ENCODE data around the gene TASL.
"Not testable (repeated sequence)": the region's sequence is repeated elsewhere in the genome, so short reads cannot be mapped to it uniquely, and the experiment has no call there.

Gene TASL

GRCh38 chrX:30592831-30593230 lies 15.3 kb upstream of the TASL start:
- peaks cover 18% of the 10 kb centered on the region for H3K4me1 Mint-ChIP-seq
- no peak overlapping the region for H3K4me3 Mint-ChIP-seq
- H3K27ac Mint-ChIP-seq, result no peak overlapping the region
- no peaks in the 10 kb centered on the region for H3K27me3 Mint-ChIP-seq
- H3K9me3 Mint-ChIP-seq, result no peaks in the 10 kb centered on the region
- ATAC-seq (no peak), DNase-seq (no peak)

- Mint-ChIP-seq H3K4me3 (no peak overlapping the region), H3K27ac (no peak overlapping the region), H3K4me1 (peaks cover 6% of the 10 kb centered on the region), H3K27me3 (no peaks in the 10 kb centered on the region), H3K9me3 (no peaks in the 10 kb centered on the region)
- DNase-seq (no peak), ATAC-seq (no peak)
Observed at GRCh38 chrX:30590368-30590767, 12.8 kb upstream of the TASL start.

- no peaks in the 10 kb centered on the region for H3K9me3 Mint-ChIP-seq
- ATAC-seq (no peak), DNase-seq (no peak)
- no peak overlapping the region for H3K4me3 Mint-ChIP-seq
- H3K27ac Mint-ChIP-seq, result peak overlapping the region in 1 of 2 donors; percentile 27
- H3K4me1 Mint-ChIP-seq, result peaks cover 6% of the 10 kb centered on the region
- H3K27me3 Mint-ChIP-seq, result no peaks in the 10 kb centered on the region
Observed at GRCh38 chrX:30589146-30589888, 11.8 kb upstream of the TASL start.

GRCh38 chrX:30586516-30586915 lies 8.9 kb upstream of the TASL start:
- H3K9me3 Mint-ChIP-seq, result no peaks in the 10 kb centered on the region
- H3K27ac Mint-ChIP-seq, result no peak overlapping the region
- peaks cover 6% of the 10 kb centered on the region for H3K4me1 Mint-ChIP-seq
- ATAC-seq (no peak), DNase-seq (no peak)
- H3K4me3 Mint-ChIP-seq, result no peak overlapping the region
- no peaks in the 10 kb centered on the region for H3K27me3 Mint-ChIP-seq

- H3K9me3 Mint-ChIP-seq, result no peaks in the 10 kb centered on the region
- no peak overlapping the region for H3K4me3 Mint-ChIP-seq
- no peak overlapping the region for H3K27ac Mint-ChIP-seq
- no peaks in the 10 kb centered on the region for H3K4me1 Mint-ChIP-seq
- no peak for ATAC-seq
- no peaks in the 10 kb centered on the region for H3K27me3 Mint-ChIP-seq
- no peak for DNase-seq
Observed at GRCh38 chrX:30582664-30583063, 5.1 kb upstream of the TASL start.

GRCh38 chrX:30580641-30581040 lies 3.1 kb upstream of the TASL start:
- no peak overlapping the region for H3K27ac Mint-ChIP-seq
- ATAC-seq (no peak), DNase-seq (no peak)
- H3K4me3 Mint-ChIP-seq, result no peak overlapping the region
- H3K27me3 Mint-ChIP-seq, result no peaks in the 10 kb centered on the region
- no peaks in the 10 kb centered on the region for H3K9me3 Mint-ChIP-seq
- H3K4me1 Mint-ChIP-seq, result no peaks in the 10 kb centered on the region

GRCh38 chrX:30576881-30577280 lies 685 bp downstream of the TASL start:
- peaks cover 10% of the 10 kb centered on the region for H3K4me1 Mint-ChIP-seq
- DNase-seq (no peak), ATAC-seq (no peak)
- H3K4me3 Mint-ChIP-seq, result peak overlapping the region; percentile 78 to 89
- no peaks in the 10 kb centered on the region for H3K27me3 Mint-ChIP-seq
- H3K9me3 Mint-ChIP-seq, result peaks cover 0 to 6% of the 10 kb centered on the region in 2 donors
- peak overlapping the region; percentile 93 to 96 for H3K27ac Mint-ChIP-seq

- Mint-ChIP-seq H3K4me3 (no peak overlapping the region), H3K9me3 (peaks cover 0 to 6% of the 10 kb centered on the region in 2 donors), H3K27me3 (no peaks in the 10 kb centered on the region), H3K27ac (no peak overlapping the region), H3K4me1 (peaks cover 20% of the 10 kb centered on the region)
- DNase-seq, result no peak
- no peak for ATAC-seq
Observed at GRCh38 chrX:30573125-30573524, 4.4 kb downstream of the TASL start.

GRCh38 chrX:30572678-30573077 lies 4.9 kb downstream of the TASL start:
- DNase-seq, result no peak
- Mint-ChIP-seq H3K4me1 (peaks cover 22% of the 10 kb centered on the region), H3K27ac (no peak overlapping the region), H3K27me3 (no peaks in the 10 kb centered on the region), H3K4me3 (peak overlapping the region in 1 of 2 donors; percentile 29), H3K9me3 (peaks cover 0 to 6% of the 10 kb centered on the region in 2 donors)
- no peak for ATAC-seq

GRCh38 chrX:30572004-30572403 lies 5.6 kb downstream of the TASL start:
- Mint-ChIP-seq H3K9me3 (peaks cover 0 to 6% of the 10 kb centered on the region in 2 donors), H3K4me1 (peaks cover 22% of the 10 kb centered on the region), H3K4me3 (no peak overlapping the region), H3K27ac (no peak overlapping the region), H3K27me3 (no peaks in the 10 kb centered on the region)
- ATAC-seq (no peak), DNase-seq (no peak)

- ATAC-seq (no peak), DNase-seq (no peak)
- no peak overlapping the region for H3K27ac Mint-ChIP-seq
- peaks cover 22% of the 10 kb centered on the region for H3K4me1 Mint-ChIP-seq
- no peaks in the 10 kb centered on the region for H3K27me3 Mint-ChIP-seq
- H3K9me3 Mint-ChIP-seq, result peaks cover 0 to 6% of the 10 kb centered on the region in 2 donors
- no peak overlapping the region for H3K4me3 Mint-ChIP-seq
Observed at GRCh38 chrX:30570505-30570904, 7.1 kb downstream of the TASL start.

GRCh38 chrX:30568136-30568535 lies 9.4 kb downstream of the TASL start:
- no peak for ATAC-seq
- Mint-ChIP-seq H3K4me1 (peaks cover 12% of the 10 kb centered on the region), H3K4me3 (no peak overlapping the region), H3K9me3 (peaks cover under 1 to 6% of the 10 kb centered on the region in 2 donors), H3K27ac (no peak overlapping the region), H3K27me3 (no peaks in the 10 kb centered on the region)
- no peak for DNase-seq

GRCh38 chrX:30563070-30563469 lies 14.5 kb downstream of the TASL start:
- ATAC-seq, H3K27me3 Mint-ChIP-seq, DNase-seq, H3K4me3 Mint-ChIP-seq, H3K27ac Mint-ChIP-seq, H3K4me1 Mint-ChIP-seq: not testable (repeated sequence)
- peaks cover 8 to 12% of the 10 kb centered on the region in 2 donors for H3K9me3 Mint-ChIP-seq

- Mint-ChIP-seq H3K27me3 (no peaks in the 10 kb centered on the region), H3K27ac (no peak overlapping the region), H3K4me1 (no peaks in the 10 kb centered on the region), H3K4me3 (no peak overlapping the region), H3K9me3 (peaks cover 8 to 12% of the 10 kb centered on the region in 2 donors)
- ATAC-seq (no peak), DNase-seq (no peak)
Observed at GRCh38 chrX:30561191-30561590, 16.4 kb downstream of the TASL start.

GRCh38 chrX:30538271-30538670 lies 39.3 kb downstream of the TASL start:
- no peak overlapping the region for H3K27ac Mint-ChIP-seq
- no peak for ATAC-seq
- no peaks in the 10 kb centered on the region for H3K27me3 Mint-ChIP-seq

GRCh38 chrX:30533835-30534234 lies 43.7 kb downstream of the TASL start:
- no peak overlapping the region for H3K27ac Mint-ChIP-seq
- no peaks in the 10 kb centered on the region for H3K27me3 Mint-ChIP-seq
- ATAC-seq, result no peak
- H3K4me3 Mint-ChIP-seq, result no peak overlapping the region
- H3K4me1 Mint-ChIP-seq, result no peaks in the 10 kb centered on the region
- no peaks in the 10 kb centered on the region for H3K9me3 Mint-ChIP-seq
- no peak for DNase-seq

More at GRCh38 chrX:30538271-30538670, 39.3 kb downstream of the TASL start:
- Mint-ChIP-seq H3K4me3 (no peak overlapping the region), H3K9me3 (no peaks in the 10 kb centered on the region), H3K4me1 (no peaks in the 10 kb centered on the region)
- DNase-seq, result no peak

- ATAC-seq (no peak), DNase-seq (no peak)
- H3K4me3 Mint-ChIP-seq, result no peak overlapping the region
- H3K9me3 Mint-ChIP-seq, result no peaks in the 10 kb centered on the region
- no peaks in the 10 kb centered on the region for H3K27me3 Mint-ChIP-seq
- no peak overlapping the region for H3K27ac Mint-ChIP-seq
- H3K4me1 Mint-ChIP-seq, result no peaks in the 10 kb centered on the region
Observed at GRCh38 chrX:30533266-30533665, 44.3 kb downstream of the TASL start.
